Trophoblast cell (in vitro differentiated cells and primary cell): Measurements from ENCODE around the gene SPIRE1.

ENCODE experiments used
- DNase-seq, 2 donors: peaks; one replicate each; pipeline ENCODE4 v3.0.0-alpha.2; 2016
- H2AFZ ChIP-seq: 2 replicates; pipeline ENCODE4 v1.6.1; 2013; ENCODE audit warnings: low read length, moderate library complexity, mild to moderate bottlenecking; ENCODE audit not compliant: insufficient read depth, poor library complexity
- H2AK5ac ChIP-seq: 2 replicates; pipeline ENCODE4 v1.6.1; 2013; ENCODE audit warnings: mild to moderate bottlenecking, low read length
- H2BK120ac ChIP-seq: 2 replicates; pipeline ENCODE4 v1.6.1; 2013; ENCODE audit warnings: low read length, mild to moderate bottlenecking, moderate library complexity; ENCODE audit not compliant: insufficient read depth, poor library complexity
- H2BK12ac ChIP-seq: 2 replicates; pipeline ENCODE4 v1.6.1; 2013; ENCODE audit warnings: mild to moderate bottlenecking, low read length, moderate library complexity
- H2BK5ac ChIP-seq: 2 replicates; pipeline ENCODE4 v1.6.1; 2013; ENCODE audit warnings: low read length, low read depth, moderate library complexity, mild to moderate bottlenecking; ENCODE audit not compliant: poor library complexity
- H3K14ac ChIP-seq: 2 replicates; pipeline ENCODE4 v1.6.1; 2013; ENCODE audit warnings: mild to moderate bottlenecking, low read length
- H3K18ac ChIP-seq: 2 replicates; pipeline ENCODE4 v1.6.1; 2013; ENCODE audit warnings: mild to moderate bottlenecking, low read length
- H3K23ac ChIP-seq: 2 replicates; pipeline ENCODE4 v1.6.1; 2013; ENCODE audit warnings: low read length
- H3K27ac ChIP-seq: 2 replicates; pipeline ENCODE4 v1.5.1; 2013; ENCODE audit warnings: low read depth, mild to moderate bottlenecking, inconsistent platforms, low read length, moderate library complexity
- H3K27me3 ChIP-seq: 2 replicates; pipeline ENCODE4 v1.6.1; 2013; ENCODE audit warnings: inconsistent platforms, mild to moderate bottlenecking, low read length, moderate library complexity; ENCODE audit not compliant: insufficient read depth
- H3K36me3 ChIP-seq, 2 experiments: 1 replicate in 1 of 2; 2 replicates in 1 of 2; pipeline ENCODE4 v1.6.1; 2013; ENCODE audit warnings: low read length in 2 of 2, mild to moderate bottlenecking in 2 of 2, moderate library complexity in 1 of 2; ENCODE audit not compliant: insufficient read depth in 2 of 2, control insufficient read depth in 1 of 2
- H3K4ac ChIP-seq: 2 replicates; pipeline ENCODE4 v1.6.1; 2013; ENCODE audit warnings: low read depth, mild to moderate bottlenecking, low read length, moderate library complexity
- H3K4me1 ChIP-seq, 2 experiments: 1 replicate in 1 of 2; 2 replicates in 1 of 2; pipeline ENCODE4 v1.6.1; 2013; ENCODE audit warnings: low read length in 2 of 2, mild to moderate bottlenecking in 2 of 2, moderate library complexity in 1 of 2; ENCODE audit not compliant: insufficient read depth in 2 of 2, control insufficient read depth in 1 of 2
- H3K4me2 ChIP-seq: 2 replicates; pipeline ENCODE4 v1.6.1; 2013; ENCODE audit warnings: inconsistent platforms, mild to moderate bottlenecking, low read length, moderate library complexity
- H3K4me3 ChIP-seq: 2 replicates; pipeline ENCODE4 v1.5.1; 2013; ENCODE audit warnings: mild to moderate bottlenecking, low read depth, low read length, inconsistent platforms
- H3K79me1 ChIP-seq: one replicate; pipeline ENCODE4 v1.6.1; 2013; ENCODE audit warnings: low read length
- H3K79me2 ChIP-seq: 2 replicates; pipeline ENCODE4 v1.6.1; 2013; ENCODE audit warnings: low read length, mild to moderate bottlenecking; ENCODE audit not compliant: control insufficient read depth, insufficient read depth, poor library complexity
- H3K9ac ChIP-seq: 2 replicates; pipeline ENCODE4 v1.6.1; 2013; ENCODE audit warnings: mild to moderate bottlenecking, low read length
- H3K9me3 ChIP-seq: 2 replicates; pipeline ENCODE4 v1.6.1; 2013; ENCODE audit warnings: low read depth, mild to moderate bottlenecking, control low read depth, inconsistent platforms, low read length; ENCODE audit not compliant: insufficient read depth
- H4K12ac ChIP-seq: 2 replicates; pipeline ENCODE4 v1.6.1; 2013; ENCODE audit warnings: low read depth, mild to moderate bottlenecking, low read length, moderate library complexity
- H4K8ac ChIP-seq: 2 replicates; pipeline ENCODE4 v1.6.1; 2013; ENCODE audit warnings: low read depth, mild to moderate bottlenecking, low read length, moderate library complexity
- H4K91ac ChIP-seq: one replicate; pipeline ENCODE4 v1.6.1; 2013; ENCODE audit warnings: low read depth, mild to moderate bottlenecking, low read length, moderate library complexity
- WGBS: extraction: QIAGEN DNeasy Blood & Tissue Kit; methylation state at CpG from one replicate; pipeline ENCODE4 v1.1.7; 2013; ENCODE audit warnings: missing lambda C conversion rate; ENCODE audit not compliant: insufficient read length, insufficient coverage; ENCODE audit errors: extremely low coverage; 5-methylcytosine and 5-hydroxymethylcytosine counted together

The SPIRE1 gene

GRCh38 chr18:12659904-12660605 lies 2.1 kb upstream of the SPIRE1 start:
- no peak overlapping the region for H3K4me3 ChIP-seq
- H3K4ac ChIP-seq = no peak overlapping the region
- no peak overlapping the region for H4K12ac ChIP-seq
- DNase-seq = peak; percentile 15 to 81
- no peak overlapping the region for H2BK120ac ChIP-seq
- H3K9ac ChIP-seq = no peak overlapping the region
- peaks cover 5 to 9% of the 10 kb centered on the region in 2 experiments for H3K4me1 ChIP-seq
- no peaks in the 10 kb centered on the region for H3K36me3 ChIP-seq
- H4K8ac ChIP-seq = no peak overlapping the region
- H2AK5ac ChIP-seq = no peak overlapping the region
- no peak overlapping the region for H3K27ac ChIP-seq
- no peak overlapping the region for H2BK12ac ChIP-seq
- H3K79me2 ChIP-seq = peaks cover 8% of the 10 kb centered on the region
- H3K4me2 ChIP-seq = no peak overlapping the region
- no peak overlapping the region for H2BK5ac ChIP-seq
- no peak overlapping the region for H3K14ac ChIP-seq
- no peak overlapping the region for H4K91ac ChIP-seq
- peaks cover 8% of the 10 kb centered on the region for H3K79me1 ChIP-seq
- H3K23ac ChIP-seq = no peak overlapping the region
- peaks cover 2% of the 10 kb centered on the region for H3K9me3 ChIP-seq
- no CpG with 5 or more reads among the region's 9 CpGs for WGBS
- no peak overlapping the region for H2AFZ ChIP-seq
- H3K27me3 ChIP-seq = no peaks in the 10 kb centered on the region
- H3K18ac ChIP-seq = no peak overlapping the region

DNA sequence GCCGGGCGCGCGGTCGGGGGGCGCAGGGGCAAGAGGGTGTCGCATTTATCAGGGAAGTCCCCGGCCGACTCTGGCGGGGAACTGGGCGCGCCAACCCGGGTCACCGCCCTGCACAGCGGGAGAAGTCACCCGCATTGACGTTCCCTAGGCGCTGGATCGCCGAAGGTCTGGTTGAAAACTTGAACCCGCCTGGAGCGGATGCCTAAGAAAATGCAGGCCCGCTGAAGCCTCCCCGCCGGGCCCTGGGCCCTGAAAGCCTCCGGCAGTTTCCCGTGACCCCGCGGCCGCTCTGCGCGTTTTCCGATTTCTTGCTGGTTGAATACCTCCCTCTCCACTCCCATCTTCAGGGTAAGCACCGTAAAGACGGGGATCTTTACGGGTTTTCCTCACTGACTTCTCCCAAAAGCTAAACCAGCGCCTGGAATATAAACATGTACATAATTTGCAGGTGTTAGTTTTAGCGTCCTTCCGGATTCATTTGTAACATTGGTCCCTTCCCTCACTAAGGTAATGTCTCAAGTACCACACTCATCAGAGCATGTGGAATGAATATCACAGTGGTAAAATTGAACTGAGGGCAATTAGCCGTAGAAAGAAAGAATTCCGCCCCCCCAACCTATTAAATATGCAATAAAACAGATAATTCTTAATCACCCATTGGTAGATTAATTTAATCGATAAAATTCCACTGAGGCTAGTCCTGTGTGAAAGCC lies 675 bp upstream of the SPIRE1 start:
- no peak overlapping the region for H2BK12ac ChIP-seq
- peak overlapping the region; percentile 33 for H3K14ac ChIP-seq
- no peak overlapping the region for H3K27ac ChIP-seq
- H3K4me3 ChIP-seq = peak overlapping the region; percentile 93
- peak overlapping the region; percentile 92 for H4K8ac ChIP-seq
- peaks cover 2% of the 10 kb centered on the region for H3K9me3 ChIP-seq
- H3K4me2 ChIP-seq = peak overlapping the region; percentile 100
- H3K79me1 ChIP-seq = peaks cover 8% of the 10 kb centered on the region
- peak; percentile 94 to 96 for DNase-seq
- no peak overlapping the region for H2BK5ac ChIP-seq
- H2BK120ac ChIP-seq = peak overlapping the region; percentile 46
- H3K9ac ChIP-seq = no peak overlapping the region
- peak overlapping the region; percentile 98 for H2AFZ ChIP-seq
- WGBS = no CpG with 5 or more reads among the region's 42 CpGs
- peaks cover 8% of the 10 kb centered on the region for H3K79me2 ChIP-seq
- H3K4me1 ChIP-seq = peaks cover 5 to 9% of the 10 kb centered on the region in 2 experiments
- no peak overlapping the region for H3K18ac ChIP-seq
- H3K23ac ChIP-seq = no peak overlapping the region
- peak overlapping the region; percentile 32 for H4K91ac ChIP-seq
- no peaks in the 10 kb centered on the region for H3K36me3 ChIP-seq
- no peaks in the 10 kb centered on the region for H3K27me3 ChIP-seq
- H3K4ac ChIP-seq = no peak overlapping the region
- no peak overlapping the region for H2AK5ac ChIP-seq
- peak overlapping the region; percentile 30 for H4K12ac ChIP-seq

DNA sequence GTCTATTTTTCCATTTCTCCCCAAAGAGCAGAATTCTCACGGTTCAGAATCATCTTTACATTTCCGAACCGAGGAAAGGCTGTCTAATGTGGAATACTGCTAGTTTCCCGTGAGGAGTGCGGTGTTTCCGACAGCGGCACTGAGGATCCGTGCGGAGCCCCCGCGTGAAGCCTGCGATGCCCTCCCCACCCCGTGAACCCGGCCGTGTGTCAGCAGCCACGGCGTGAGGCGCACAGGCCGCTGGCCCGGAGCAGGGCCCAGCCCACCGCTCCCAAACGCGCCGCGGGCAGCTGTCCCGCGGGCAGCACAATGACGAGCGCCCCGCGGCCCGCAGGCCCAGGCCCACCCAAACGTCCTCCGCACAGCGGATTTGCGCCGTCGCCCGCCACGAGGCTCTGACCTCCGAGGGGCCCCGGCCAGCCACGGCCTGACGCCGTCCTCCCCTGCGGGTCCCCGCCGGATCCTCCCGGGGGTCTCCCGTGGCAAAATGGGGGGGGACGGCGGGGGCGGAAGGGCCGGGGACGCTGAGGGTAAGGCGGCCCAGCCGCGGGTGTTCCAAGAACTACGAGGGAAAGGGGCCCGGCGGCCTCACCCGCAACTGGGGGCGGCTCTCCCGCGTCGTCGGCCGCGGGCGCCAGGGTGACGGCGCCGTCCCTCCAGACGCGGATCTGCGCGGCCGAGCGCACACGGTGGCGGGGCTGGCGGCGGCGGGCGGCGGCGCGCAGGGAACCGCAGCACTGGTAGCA lies 796 bp downstream of the SPIRE1 start:
- Histone ChIP-seq H3K9ac (peak overlapping the region; percentile 94), H3K79me1 (peaks cover 8% of the 10 kb centered on the region), H3K4ac (peak overlapping the region; percentile 83), H4K91ac (peak overlapping the region; percentile 57), H4K12ac (peak overlapping the region; percentile 62), H2AK5ac (peak overlapping the region; percentile 46), H2BK120ac (peak overlapping the region; percentile 33), H3K27me3 (no peaks in the 10 kb centered on the region), H2BK5ac (peak overlapping the region; percentile 21), H3K18ac (peak overlapping the region; percentile 95), H3K9me3 (peaks cover 2% of the 10 kb centered on the region), H3K36me3 (no peaks in the 10 kb centered on the region), H4K8ac (peak overlapping the region; percentile 87), H3K23ac (peak overlapping the region; percentile 80), H3K14ac (peak overlapping the region; percentile 93), H2BK12ac (peak overlapping the region; percentile 64), H2AFZ (peak overlapping the region; percentile 98), H3K4me2 (peak overlapping the region; percentile 100), H3K4me3 (peak overlapping the region; percentile 93), H3K79me2 (peaks cover 8% of the 10 kb centered on the region), H3K27ac (peak overlapping the region; percentile 62), H3K4me1 (peaks cover 5 to 10% of the 10 kb centered on the region in 2 experiments)
- DNase-seq = peak; percentile 37 to 63
- no CpG with 5 or more reads among the region's 89 CpGs for WGBS

GRCh38 chr18:12656605-12656937 lies 1.3 kb downstream of the SPIRE1 start:
- no peak overlapping the region for H3K18ac ChIP-seq
- H3K36me3 ChIP-seq = no peaks in the 10 kb centered on the region
- no peak overlapping the region for H4K12ac ChIP-seq
- H4K8ac ChIP-seq = no peak overlapping the region
- no peak overlapping the region for H2AK5ac ChIP-seq
- no peaks in the 10 kb centered on the region for H3K27me3 ChIP-seq
- peaks cover 8% of the 10 kb centered on the region for H3K79me1 ChIP-seq
- H3K4ac ChIP-seq = no peak overlapping the region
- peaks cover 5 to 10% of the 10 kb centered on the region in 2 experiments for H3K4me1 ChIP-seq
- no peak overlapping the region for H3K27ac ChIP-seq
- peak in 1 of 2 donors; percentile 11 for DNase-seq
- no peak overlapping the region for H3K14ac ChIP-seq
- peaks cover 2% of the 10 kb centered on the region for H3K9me3 ChIP-seq
- H3K4me2 ChIP-seq = peak overlapping the region; percentile 100
- H2AFZ ChIP-seq = no peak overlapping the region
- H3K4me3 ChIP-seq = no peak overlapping the region
- no peak overlapping the region for H2BK120ac ChIP-seq
- H3K9ac ChIP-seq = no peak overlapping the region
- no peak overlapping the region for H2BK12ac ChIP-seq
- H2BK5ac ChIP-seq = no peak overlapping the region
- WGBS = no CpG with 5 or more reads among the region's 3 CpGs
- no peak overlapping the region for H3K23ac ChIP-seq
- H3K79me2 ChIP-seq = peaks cover 8% of the 10 kb centered on the region
- H4K91ac ChIP-seq = no peak overlapping the region
